GM12891 (cell line): Measurements from ENCODE around the gene ATXN7L2.

Experiments
- DNase-seq: peaks from one replicate; pipeline ENCODE4 v3.0.0; 2011; ENCODE audit warnings: low spot score; ENCODE audit not compliant: insufficient read length
- FAIRE-seq: peaks from 2 replicates; lab custom pipeline; 2011; peaks lifted over from hg19 to GRCh38; lab: Jason Lieb, UNC
- PAX5 ChIP-seq: IDR thresholded peaks from 2 replicates; pipeline ENCODE4 v1.6.1; 2011; ENCODE audit warnings: low read length, moderate library complexity, mild to moderate bottlenecking; ENCODE audit not compliant: insufficient read depth, severe bottlenecking
- POLR2A ChIP-seq: IDR thresholded peaks from 2 replicates; pipeline ENCODE4 v1.6.1; 2011; ENCODE audit warnings: low read depth, low read length, control low read depth
- POLR2AphosphoS5 ChIP-seq: IDR thresholded peaks from 2 replicates; pipeline ENCODE4 v1.6.1; 2011; ENCODE audit warnings: low read depth, low read length, control low read depth
- POU2F2 ChIP-seq: IDR thresholded peaks from 2 replicates; pipeline ENCODE4 v1.6.1; 2011; ENCODE audit warnings: low read depth, mild to moderate bottlenecking, control low read depth, low read length, moderate library complexity
- SPI1 ChIP-seq: IDR thresholded peaks from 2 replicates; pipeline ENCODE4 v1.6.1; 2011; ENCODE audit warnings: low read depth, low read length, control low read depth
- TAF1 ChIP-seq: IDR thresholded peaks from 2 replicates; pipeline ENCODE4 v1.6.1; 2011; ENCODE audit warnings: low read depth, low read length, control low read depth

ATXN7L2 gene

DNA sequence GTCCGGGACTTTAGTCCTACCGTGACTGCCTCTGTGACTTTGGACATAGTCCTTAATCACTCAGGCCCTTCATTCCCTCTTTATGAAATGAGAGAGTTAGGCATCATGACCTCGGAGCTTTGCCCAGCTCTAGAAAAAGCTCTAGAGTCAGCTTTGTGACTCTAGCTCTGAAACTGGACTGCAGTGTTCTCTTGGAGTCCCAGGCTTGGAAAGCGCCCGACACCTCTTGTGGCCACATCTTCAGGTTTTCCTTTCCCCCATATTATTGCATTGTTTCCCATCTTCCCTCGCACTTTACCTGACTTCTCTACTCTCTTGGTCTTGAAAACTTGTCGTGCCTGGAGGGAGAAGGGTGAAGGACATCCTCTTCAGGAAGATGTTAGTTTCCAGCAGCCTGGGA, 38.3 kb downstream of the ATXN7L2 start:
- DNase-seq (no peak), FAIRE-seq (no peak)
- TF ChIP-seq POLR2AphosphoS5: no peak

DNA sequence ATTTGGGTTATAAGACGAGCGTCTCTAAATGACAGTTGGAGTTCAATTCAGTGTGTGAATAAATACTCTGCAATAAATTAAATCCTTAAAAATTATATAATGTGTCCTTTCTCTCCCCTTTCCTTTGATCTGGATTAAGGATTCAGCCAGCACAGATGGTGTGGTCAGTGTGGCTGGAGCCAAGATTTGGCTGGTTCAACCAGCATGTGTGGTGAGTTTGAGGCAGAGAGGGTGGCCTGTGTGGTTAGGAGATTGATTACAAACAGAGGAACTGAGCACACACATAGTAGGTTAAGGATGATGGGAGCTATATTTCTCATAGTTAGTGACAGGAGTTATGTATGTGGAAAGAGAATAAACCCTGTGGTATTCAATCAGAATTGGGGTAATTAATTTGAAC, 40.0 kb downstream of the ATXN7L2 start:
- no peak for FAIRE-seq
- TF ChIP-seq POLR2A (no peak), SPI1 (no peak), TAF1 (no peak), PAX5 (no peak), POU2F2 (no peak), POLR2AphosphoS5 (no peak)
- no peak for DNase-seq

DNA sequence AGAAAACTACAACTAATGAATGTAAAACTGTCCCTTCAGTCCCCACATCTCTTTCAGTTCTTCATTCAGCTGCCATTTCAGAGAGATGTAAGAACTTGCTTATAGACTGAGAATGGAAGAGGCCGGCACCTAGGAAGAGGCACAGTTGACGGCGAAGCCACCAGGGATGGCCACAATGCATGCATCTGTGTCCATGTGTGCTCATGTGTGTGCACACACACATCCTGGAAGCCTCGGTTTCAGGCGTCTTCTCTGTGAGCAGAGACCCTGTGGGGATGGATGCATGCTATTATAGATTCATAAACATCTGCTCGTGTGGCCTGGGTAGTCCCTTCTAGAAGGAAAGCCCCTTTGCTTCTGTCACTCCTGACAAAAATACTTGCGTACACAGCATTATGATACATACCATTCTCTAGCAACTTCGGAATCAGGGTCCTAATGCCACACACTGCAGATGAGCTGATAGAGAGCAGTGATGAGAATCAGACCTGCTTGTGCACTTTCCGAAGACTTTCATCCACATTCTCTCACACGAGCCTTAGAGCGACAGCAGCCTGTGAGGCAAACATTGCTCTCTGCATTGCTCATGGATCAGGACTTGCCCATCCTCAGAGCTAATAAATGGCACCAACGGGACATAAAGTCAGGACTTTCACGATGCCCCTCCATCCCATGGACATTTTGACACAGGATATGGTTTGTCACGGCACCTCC, 43.5 kb downstream of the ATXN7L2 start:
- TF ChIP-seq SPI1 (peak; percentile 69), TAF1 (no peak), PAX5 (no peak), POLR2A (0 out of 2 replicates have a peak, but pooled peaks have one; percentile 22), POLR2AphosphoS5 (no peak)
- FAIRE-seq (no peak), DNase-seq (no peak)

DNA sequence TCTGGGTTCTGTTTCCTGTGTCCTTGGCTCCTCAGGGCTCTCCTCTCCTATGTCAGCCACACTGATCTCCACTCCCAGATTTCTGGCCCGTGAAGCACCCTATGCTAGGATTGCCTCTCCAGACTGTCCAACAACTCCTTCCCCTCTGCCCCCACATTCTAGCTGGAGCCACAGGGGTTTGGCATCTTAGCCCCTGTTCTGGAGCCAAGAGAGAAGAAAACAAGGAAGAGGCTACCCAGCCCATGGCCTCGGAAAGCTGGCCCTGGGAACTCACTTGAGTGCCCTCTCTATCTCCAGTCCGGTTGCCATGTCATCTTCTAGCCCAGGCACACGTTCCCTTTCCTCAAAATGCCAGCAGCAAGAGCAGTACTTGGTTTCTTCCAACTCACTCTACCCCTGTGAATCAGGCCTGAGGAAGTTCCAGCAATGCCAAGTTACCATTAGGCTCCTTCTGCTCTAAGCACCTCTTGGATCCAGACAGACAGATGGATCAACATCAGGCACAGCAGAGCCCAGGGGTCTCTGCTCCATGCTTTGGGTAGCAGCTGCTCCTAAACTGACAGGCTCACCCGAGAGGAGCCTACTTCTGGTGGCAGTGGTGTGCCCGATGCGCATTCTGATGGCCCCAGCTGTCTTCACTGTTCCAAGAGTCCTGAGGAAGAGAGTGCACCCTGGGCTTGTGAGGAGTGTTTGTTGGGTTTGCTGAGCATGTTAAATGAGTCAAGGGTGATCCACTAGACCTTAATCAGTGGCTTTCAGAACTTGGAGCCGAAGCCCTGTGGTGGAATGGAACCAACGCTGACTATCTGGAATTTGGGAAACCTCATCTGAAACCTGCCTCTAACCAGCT, 44.4 kb downstream of the ATXN7L2 start:
- TF ChIP-seq PAX5 (no peak), TAF1 (no peak), POLR2AphosphoS5 (no peak), POU2F2 (no peak), SPI1 (no peak), POLR2A (no peak)
- DNase-seq (no peak), FAIRE-seq (no peak)

DNA sequence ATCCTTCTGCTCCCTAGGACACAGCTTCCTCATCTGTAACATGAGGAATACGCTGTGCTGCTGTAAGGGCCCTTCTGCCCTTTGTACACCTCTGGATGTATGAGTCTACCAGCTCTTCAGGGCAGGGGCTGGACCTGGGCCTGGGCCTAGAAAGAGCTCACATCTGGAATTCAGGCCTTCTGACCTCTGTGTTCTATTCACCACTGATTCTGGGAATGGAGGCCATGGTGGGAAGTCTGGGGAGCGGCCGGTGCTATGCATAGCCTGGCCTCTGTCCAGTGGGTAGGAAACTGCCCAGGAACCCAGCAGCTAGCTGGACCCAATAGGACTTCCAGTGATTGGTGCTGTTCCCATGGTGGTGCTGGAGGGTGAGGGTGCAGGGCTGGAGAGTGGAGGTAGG, 45.0 kb downstream of the ATXN7L2 start:
- no peak for FAIRE-seq

DNA sequence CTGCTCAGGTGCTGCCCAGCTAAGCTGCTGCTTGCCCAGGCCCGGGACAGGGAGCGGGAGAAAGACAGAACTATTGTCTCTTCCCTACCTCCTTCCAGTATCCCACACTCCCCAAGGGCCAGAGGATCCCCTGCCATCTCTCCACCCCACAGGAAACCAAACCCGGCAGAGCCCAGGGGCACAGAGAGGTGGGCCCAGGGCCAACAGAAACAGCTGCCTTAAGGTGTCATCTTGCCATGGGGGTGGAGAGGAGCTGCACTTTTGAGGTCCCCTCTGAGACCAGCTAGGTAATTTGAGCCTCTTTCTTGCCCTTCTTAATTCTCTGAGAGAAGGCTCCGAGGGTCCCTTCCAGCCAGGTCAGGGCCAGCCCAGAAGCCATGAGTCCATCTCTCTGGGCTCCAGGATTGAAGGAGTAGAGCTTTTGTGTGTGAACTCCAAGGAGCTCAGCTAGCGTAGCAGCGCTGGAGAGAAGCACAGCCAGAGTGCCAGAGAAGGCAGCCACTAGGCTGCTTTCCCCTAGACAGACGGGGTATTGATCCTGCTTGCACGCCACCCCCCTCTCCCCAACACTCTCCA, 46.3 kb downstream of the ATXN7L2 start:
- DNase-seq: no peak
- FAIRE-seq: no peak
- TF ChIP-seq PAX5: no peak

More for the DNA sequence above, 45.0 kb downstream of the ATXN7L2 start:
- no peak for TF ChIP-seq POLR2AphosphoS5
- no peak for DNase-seq

DNA sequence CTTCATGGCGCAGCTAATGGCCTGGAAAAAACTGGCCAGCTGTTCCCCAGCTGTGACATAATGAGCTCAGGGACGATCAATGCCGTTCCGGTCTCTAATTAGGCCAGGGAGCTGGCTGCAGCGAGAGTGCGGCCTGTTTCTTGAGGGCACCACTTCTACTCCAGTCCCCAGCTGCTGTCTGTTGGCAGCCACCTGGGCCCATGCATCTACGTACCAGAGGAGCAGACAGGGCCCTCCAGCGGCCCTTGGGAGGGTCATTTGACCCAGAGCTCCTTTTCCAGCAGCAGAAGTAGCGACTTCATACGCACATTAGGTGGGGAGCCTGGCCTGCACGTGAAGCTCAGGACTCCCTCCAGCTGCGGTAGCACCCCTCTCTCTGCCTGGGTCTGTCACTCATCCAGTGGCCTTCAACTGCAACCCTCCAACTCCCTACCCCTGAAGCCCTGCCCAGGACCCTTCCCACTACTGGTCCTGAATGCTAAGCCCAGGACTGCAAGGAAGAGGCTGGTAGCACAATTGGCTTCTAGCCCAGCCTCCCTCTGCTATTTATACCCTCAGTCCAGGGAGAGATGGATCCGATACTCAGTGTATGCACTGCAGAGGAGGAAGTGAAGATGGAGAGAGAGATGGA, 46.9 kb downstream of the ATXN7L2 start:
- FAIRE-seq: no peak
- TF ChIP-seq TAF1: no peak
- no peak for DNase-seq

DNA sequence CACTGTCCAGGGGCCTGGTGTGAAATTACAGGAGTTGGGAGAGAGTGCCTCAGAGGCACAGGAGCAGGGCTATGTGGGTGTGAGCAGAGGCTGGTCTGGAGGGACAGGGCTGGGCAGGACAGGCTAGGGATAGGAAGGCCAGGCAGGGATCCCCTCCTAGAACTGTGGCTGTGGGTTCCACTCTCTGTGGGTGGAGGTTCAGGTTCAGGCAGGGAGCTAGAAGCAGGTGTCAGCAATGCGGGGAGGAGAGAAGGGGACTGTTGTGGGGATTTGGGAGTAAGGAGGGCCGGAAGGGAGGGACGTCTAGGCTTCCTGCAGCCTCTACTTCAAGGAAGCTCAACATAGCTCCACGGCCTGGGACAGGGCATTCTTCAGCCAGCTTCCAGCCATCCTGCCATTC, 47.7 kb downstream of the ATXN7L2 start:
- no peak for TF ChIP-seq PAX5
- no peak for TF ChIP-seq POU2F2
- no peak for TF ChIP-seq POLR2AphosphoS5
- no peak for TF ChIP-seq POLR2A
- no peak for TF ChIP-seq TAF1
- no peak for TF ChIP-seq SPI1
- DNase-seq: no peak
- FAIRE-seq: no peak

DNA sequence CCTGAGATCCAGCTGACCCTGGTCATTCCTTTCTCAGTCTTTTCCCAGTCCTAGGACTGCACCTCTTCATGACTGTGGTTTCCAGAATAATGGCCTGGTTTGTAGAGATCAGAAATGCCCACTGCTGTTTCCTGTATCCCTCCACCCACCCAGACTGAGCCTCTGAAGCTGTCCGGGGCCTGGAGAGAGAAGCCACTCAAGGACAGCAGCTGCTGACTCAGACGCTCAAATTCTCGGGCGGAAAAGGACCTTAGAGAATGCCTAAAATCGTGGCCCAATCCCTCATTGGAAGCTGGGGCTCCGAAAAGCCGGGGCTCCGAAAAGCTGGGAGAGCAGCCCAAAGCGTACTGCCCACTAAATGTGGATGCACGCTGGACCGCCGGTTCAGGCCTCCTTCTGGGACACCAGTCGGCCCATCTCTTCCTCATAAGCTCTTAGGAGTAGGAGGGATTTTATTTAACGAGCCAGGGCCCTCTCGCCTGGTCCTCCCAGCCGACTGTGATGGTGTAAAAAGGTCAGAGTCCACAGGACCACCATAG, 48.2 kb downstream of the ATXN7L2 start:
- DNase-seq (no peak), FAIRE-seq (no peak)
- TF ChIP-seq PAX5 (no peak), POU2F2 (no peak), POLR2A (no peak), TAF1 (no peak), SPI1 (no peak)

DNA sequence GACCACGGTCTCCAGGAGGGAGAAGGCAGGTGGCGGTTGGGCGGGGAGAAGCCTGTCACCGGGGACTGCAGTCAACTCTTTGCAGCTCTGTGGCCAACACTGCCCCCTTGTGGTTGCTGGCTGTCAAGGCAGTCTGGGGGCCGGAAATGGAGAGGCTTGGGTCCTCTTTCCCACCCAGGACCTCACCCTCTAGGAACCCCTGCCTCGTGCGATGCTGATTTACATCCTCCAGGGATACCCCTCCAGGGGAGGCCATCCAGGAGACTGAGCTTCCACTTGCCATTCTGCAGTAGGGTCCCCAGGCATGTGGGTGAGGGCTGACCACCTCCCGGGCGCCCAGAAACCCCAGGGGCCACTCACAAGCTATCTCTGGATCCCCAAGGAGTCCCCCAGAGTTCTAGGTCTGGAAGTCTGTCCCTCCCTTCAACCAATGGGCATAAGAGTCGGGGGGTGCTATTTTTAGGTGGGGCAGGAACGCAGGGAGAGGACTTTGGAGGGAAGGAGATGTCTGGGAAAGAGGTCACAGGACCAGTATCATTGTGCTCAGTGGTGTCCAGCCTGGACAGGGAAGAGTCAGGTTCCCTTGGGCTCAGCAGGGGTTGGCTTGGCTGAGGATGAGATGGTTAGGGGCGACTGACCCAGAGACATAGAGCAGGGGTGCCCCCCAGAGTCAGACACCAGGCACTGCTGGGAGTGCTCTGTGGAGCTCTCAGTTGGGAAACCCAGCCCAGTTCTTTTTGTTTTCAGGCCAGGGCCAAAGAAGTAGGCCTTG, 48.8 kb downstream of the ATXN7L2 start:
- FAIRE-seq: peak; percentile 89
- TF ChIP-seq PAX5 (no peak), POU2F2 (0 out of 2 replicates have a peak, but pooled peaks have one; percentile 27)
- DNase-seq: peak; percentile 78
